Inflammatory macrophage treated with lipopolysaccharide for 1 hour (primary cell): ENCODE results near the gene SNAP47.

ENCODE experiments used
- DNase-seq, 2 donors: peaks; one replicate each; pipeline ENCODE4 v3.0.0-alpha.2; 2020 to 2022

The SNAP47 gene

GRCh38 chr1:227808566-227808965, 73.3 kb downstream of the SNAP47 start:
- no peak for DNase-seq

- no peak for DNase-seq
These were observed 73.8 kb downstream of the SNAP47 start for GRCh38 chr1:227809026-227809425.

GRCh38 chr1:227813962-227814361, 78.7 kb downstream of the SNAP47 start:
- no peak for DNase-seq

- DNase-seq: no peak
These were observed 80.5 kb downstream of the SNAP47 start, which contains the start of gene PRSS38 for GRCh38 chr1:227815468-227816409. PRSS38 (plus strand) TSS chr1:227815675; CDS start chr1:227815717, 42 bp downstream.

GRCh38 chr1:227816750-227817446, 81.7 kb downstream of the SNAP47 start:
- no peak for DNase-seq

GRCh38 chr1:227823537-227823936, 88.3 kb downstream of the SNAP47 start:
- DNase-seq: no peak

- DNase-seq: no peak
These were observed 89.0 kb downstream of the SNAP47 start for GRCh38 chr1:227824204-227824603.

GRCh38 chr1:227828786-227829185, 93.6 kb downstream of the SNAP47 start:
- DNase-seq: no peak
